NCI-H1092 (cell line): ENCODE data around the gene RAB15.

Experiments
- DNase-seq: peaks from one replicate; lab custom pipeline; 2025; lab: John Stamatoyannopoulos, UW

The RAB15 gene

DNA sequence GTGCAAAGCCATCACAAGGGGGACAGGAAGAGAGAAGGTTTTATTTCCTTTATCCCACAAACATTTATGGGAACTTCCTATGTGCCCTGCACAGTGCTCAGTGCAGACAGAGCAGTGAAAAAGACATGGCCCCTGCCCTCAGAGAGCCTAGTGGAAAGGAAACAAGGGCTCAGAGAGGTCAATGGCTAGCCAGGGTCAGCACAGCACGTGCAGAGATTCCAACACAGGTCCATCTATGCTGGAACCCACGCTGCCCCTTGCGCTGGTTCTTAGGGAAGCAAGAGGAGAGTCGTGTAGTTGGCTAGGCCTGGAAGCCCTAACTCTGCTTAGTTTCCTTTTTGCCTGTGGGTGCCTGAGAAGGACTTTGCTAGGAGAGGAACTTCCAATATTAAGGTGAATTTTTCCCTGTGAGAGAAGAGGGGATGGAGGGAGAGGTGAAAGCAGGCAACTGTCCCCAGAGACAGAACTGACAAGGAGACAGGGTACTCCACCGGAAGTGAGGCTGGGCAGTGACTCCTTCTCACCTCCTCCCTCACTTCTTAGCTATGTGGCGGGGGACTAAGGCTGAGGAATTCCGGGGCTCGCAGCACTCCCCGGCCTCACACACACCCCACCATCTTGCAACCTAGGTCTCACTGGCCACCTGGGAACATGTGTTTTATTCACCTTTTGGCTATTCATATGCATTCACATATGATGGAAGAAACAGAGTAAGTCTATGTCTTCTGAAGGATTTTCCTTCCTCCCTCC is 17.5 kb downstream of the RAB15 start:
- no peak for DNase-seq

DNA sequence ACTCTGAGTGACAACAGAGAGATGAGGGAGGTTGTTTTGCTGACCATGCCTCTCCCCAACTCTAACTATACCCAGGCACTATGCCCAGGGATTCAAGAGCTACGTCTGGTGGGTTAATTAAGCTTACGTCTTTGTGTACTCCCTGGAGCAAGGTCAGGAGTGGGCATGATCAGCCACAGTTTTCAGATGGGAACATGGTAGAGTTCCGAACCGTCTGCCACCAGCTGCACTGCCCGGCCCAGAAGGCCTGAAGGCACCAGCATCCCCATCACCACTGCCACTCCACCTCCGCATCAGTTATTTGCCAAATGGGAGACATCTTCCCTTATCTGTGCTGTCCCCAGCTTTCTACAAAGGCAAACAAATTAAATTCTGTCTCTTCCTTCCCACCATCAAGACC is 18.5 kb downstream of the RAB15 start:
- DNase-seq: no peak

DNA sequence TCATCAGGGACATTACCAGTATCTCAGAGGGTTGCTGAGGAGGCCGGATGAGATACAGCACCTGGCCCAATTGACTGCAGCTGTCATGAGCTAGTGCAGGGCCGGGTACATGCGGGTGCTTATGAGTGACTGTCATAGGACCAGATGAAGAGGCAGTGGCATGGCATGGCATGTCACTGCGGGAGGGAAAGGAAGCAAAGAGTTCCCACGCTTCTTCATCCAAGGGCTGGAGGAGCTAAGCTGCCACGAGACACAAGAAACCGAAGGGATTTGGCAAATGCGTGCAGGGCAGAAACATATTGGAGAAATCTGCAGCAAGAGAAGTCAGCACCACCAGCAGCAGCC is 18.9 kb downstream of the RAB15 start:
- no peak for DNase-seq

DNA sequence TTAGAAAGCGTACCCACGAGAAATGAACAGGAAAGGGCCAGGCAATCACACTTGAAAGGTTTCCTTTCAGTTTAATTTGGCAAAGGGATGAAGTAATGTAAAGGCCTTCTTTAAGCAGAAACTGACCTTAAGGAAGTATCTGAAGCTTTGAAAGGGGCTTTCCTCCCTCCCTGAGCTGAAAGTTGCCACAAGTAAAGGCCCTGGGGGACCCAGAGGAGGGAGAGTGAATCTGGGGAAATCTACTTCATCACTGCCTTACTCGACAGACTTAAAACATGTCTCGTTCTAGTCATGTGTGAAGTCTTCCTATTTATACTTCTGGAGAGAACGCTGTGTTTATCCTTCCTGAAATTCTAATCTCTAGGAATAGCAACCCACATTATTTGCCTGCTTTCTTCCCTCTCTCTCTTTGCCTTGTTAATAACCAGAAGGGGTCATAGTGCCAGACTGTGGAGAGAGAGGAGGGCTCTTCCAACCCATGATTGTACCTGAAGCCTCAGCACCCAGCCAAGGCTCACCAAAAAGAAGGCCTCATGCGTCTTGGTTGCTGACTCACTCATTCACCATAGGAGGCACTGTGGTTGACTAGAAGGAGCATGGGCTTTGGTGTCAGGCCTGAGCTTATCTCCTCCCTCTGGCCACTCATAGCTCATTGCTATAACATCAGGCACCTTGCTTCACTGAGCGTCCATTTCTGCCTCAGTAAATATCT is 19.4 kb downstream of the RAB15 start:
- no peak for DNase-seq

DNA sequence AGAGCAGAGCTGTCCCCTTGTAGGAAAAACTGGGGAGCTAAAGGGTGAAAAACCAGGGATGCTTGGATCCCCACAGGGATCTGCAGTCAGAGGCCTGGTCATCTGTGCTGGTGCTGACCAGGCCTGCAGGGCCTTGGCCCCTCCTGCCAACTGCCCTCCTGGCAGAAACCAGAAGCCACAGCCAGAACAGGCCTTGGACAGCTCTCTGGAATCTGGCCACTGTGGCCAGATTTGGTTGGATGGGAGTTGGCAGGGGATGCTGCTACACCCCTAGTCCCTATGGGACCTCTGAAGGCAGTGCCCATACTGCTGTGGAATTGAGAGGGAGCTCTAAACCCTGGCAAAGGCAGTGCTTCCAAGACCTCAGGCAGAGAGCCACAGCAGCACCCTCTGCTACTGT is 20.4 kb downstream of the RAB15 start:
- DNase-seq: no peak

DNA sequence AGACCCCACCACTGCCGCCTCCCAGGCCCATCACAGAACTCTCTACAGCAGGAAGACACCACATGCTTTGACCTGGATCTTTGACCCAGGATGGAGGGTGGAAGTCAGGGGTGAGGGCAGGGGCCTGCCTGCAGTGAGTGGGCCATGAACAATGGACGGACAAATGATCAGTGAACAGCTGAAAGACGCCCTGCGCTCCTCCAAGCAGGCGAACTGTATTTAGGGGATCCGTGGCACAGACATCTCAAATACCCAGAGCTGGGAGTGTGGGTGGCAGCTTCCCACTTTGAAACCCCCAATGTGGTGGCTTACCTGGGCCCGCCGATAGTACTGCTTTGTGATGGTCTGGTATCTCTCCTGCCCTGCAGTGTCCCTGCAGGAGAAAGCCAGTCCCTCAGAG is 20.8 kb downstream of the RAB15 start:
- no peak for DNase-seq

DNA sequence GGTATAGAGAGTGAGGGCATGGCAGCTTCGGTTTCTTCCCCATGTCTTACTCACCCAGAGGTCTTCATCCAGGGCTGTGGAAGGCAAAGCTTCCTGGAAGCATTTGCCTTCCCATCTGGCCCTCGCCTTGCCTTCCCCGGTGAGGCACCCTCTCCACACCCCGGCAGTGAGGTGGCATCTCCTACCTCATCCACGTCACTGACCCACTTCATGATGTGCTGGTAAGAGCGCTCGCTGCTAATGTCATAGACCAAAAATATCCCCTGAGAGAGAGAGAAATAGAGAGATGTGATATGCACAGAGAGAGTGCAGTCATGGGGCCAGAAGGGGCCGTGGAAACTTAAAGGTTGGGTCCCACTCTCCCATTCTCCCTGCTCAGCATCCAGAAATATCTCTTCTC is 21.2 kb downstream of the RAB15 start:
- no peak for DNase-seq

DNA sequence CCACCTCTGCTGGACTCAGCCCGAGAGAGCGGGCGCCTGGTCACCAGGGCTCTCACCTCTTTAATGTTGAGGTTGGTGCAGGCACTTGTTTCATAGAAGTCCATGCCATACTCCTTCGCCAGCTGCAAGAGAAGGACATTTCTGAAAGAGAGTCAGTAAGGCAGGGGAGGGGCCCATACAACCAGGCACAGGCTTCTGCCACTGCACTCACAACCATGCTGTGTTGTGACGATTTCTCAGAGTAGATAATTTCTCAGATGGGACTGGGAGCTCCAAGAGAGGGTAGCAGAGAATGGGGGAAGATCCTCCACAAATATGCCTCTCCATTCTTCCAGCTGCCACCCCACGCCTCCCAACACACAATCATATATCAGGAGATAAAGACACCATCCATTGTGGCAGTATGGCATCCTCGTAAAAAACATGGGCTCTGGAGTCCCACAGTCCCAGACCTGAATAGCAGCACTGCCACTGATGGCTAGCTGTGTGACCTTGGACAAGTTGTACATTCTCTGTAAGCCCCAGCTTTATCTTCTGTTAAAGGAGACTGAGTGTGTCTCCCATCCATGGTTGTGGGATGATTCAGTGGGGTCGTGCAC is 23.4 kb downstream of the RAB15 start:
- no peak for DNase-seq

DNA sequence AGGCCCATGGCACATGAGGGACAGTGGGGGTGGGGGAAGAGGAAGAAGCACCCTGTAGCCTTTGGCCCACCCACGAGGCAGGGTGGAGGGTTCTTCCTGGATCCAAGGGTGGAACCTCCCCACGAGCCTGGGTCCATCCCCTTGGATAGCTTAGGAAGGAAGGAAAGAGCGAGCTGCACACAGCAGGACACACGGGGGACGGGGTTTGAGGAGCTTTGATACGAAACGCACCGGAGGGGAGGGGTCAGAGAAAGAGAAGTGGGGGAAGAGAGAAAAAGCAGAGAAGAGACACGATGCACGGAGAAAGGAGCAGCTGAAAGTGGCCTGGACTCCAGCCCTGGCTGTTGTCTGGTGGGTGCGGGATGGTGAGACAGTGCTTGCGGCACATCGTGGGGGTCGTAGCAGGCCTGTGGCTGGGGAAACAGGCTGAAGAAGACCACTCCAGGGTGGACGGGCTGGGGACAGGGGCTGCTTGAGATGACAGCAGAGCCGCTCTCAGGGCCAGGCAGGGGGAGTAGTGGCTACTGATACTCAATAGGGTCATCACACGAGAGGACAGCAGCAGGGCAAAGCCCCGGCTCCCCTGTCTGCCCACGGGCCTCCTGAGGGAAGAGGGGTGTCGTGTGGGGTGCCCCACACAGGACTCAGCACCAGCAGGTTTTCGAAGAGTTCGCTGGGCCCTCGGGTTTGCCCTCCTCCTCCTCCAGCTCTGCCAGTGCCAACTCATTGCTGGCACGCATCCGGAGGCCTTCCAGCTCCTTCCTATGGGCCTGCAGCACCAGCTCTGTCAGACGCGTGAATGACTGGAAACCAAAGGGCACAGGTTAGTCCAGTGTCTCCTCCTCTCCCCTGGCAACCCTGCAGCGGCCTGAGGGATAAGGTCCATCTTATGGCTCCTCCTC is 24.2 kb downstream of the RAB15 start:
- DNase-seq: no peak

DNA sequence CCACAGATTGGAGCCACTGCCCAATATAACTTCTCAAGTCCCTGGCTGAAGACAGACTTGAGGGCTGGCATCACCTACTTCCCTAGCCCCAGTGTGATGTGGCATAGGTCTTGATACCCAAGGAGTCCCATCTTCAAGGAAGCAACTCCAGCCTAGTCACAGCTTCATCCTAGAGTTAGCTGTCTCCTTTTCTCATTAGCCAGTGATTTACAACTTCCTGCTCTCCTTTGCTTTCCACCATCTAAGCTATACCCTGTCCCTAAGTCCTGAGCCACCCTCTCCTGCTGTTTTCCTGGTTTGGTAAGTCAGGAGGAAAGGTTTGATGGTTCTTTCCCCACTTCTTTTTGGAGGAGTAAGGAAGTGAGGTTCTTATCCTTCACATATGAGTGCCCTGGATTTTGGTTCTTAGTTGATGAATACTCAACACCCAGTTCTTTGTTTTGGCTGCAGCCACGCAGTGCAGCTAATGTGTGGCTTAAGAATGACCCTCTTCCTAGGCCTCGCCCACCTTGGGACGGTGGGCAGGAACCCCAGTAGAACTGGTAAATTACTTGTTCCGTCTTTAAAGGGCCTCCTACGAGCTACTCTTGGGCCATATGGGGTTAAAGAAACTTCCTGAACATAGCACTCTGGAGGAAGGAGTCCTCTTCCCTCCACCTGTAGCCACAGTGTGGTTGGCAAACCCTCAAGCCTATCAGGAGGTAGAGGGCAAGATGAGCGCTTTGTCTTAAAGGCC is 25.7 kb downstream of the RAB15 start:
- DNase-seq: no peak

DNA sequence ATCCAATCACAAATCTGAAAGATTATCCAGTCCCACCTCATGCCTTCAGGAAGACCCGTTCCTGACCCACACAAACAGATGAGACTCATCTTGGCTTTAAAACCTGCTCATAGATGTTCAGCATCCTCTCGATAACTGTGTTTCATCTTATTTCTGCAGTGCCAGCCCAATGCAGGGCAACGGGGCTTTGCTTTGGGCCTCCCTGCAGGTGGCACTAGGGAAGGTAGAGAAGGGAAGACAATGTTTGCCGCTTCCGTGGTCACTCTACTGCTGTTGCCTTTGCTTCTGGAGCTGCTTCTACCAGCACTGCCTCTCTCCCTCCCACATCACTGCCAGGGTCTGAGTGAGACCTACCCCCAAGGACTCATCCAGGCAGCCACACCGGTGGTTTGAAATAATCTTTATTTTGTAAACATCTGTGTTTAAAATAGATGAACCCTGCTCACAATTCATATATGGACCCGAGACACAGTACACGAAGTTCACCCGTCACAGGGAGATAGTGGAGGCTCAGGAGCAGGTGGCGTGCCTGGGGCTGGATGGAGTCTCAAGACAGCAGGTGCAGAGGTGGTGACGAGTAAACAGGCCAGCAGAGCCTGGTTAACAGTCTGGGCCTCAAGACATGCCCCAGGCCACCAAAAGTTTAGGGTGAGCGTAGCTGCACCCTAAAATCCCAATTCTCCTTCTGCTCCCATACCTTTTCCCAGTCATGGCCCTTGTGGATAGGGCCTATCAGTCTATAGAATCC is 26.5 kb downstream of the RAB15 start:
- DNase-seq: no peak

DNA sequence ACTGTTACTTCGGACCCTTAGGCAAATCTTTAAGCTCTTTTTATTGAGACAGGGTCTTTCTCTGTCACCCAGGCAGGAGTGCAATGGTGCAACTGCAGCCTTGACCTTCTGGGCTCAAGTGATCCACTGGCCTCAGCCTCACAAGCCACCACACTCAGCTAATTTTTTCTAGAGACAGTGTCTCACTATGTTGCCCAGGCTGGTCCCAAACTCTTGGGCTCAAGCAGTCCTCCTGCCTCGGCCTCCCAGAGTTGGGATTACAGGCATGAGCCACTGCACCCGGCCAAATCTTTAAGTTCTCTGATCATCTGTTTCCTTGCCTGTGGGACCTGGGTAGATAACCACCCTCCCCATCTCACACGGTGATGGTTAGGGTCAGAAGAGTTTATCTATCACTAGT is 27.3 kb downstream of the RAB15 start:
- DNase-seq: no peak

DNA sequence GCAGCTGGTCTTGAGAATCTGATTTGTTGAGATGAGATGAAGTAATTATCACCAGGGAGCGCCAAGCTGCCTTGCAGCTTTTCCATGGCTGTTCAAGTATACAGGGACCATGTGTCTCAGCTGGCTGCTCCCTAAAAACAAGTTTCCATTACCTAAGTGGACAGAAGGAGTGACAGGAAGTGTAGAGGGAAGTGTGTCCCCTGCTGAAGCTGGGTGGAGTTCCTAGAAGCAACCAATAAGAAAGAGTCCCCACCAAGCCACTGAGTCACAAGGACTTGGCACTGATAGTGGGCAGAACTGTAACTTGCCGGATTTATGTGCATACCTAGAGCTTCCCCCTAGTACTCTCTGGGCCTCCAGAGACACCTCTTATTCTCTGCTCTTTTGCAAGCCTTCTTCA is 28.1 kb downstream of the RAB15 start:
- DNase-seq: no peak

DNA sequence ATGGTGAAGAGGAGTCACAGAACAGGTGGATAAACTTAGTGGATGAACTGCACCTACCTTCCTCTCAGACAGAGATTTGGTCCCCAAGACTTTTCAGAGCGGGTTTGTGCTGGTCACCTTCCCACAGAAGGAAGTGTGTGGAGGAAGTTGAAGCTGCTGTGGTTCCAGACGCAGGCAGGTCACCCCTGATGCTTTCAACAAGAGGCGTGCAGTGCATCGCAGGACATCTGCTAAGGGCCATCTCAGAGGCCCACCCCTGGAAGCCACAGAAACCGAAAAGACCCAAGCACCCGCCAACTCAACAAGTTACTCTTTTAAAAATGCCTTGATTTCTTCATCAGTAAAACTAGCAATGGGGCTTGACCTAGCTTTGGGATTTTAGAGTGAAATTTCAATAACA is 28.6 kb downstream of the RAB15 start:
- no peak for DNase-seq

DNA sequence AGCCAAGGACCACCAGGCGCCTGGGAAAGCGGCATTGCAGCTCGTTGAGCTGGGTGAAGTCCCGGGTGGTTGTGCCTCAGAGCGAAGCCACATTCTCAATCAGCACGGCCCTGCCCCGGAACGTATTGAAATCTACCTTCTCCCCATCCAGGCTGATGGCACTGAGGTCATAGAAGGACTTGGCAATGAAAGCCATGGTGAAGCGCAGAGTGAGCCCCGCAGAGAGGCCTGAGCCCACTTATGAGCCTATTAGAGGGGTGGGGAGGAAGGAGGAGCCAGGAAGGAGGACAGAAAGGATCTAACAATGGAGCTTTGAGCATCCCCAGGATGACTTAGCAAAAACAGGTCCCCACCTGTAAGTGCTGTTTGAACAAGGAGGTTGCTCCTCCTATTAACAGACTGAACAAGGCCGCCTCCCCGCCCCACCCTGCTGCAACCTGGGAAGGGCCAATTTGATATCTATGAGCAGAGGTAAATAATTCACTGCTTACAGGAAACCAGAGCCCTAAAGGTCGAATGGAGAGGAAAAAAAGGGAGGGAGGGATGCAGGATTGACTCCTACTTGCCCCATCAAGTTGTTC is 29.5 kb downstream of the RAB15 start, which contains the start of gene GPX2:
Gene GPX2 (minus strand): TSS at position 215 of the 581 bp plus-strand sequence. CDS start 19 bp downstream, at position 196.
- DNase-seq: no peak

DNA sequence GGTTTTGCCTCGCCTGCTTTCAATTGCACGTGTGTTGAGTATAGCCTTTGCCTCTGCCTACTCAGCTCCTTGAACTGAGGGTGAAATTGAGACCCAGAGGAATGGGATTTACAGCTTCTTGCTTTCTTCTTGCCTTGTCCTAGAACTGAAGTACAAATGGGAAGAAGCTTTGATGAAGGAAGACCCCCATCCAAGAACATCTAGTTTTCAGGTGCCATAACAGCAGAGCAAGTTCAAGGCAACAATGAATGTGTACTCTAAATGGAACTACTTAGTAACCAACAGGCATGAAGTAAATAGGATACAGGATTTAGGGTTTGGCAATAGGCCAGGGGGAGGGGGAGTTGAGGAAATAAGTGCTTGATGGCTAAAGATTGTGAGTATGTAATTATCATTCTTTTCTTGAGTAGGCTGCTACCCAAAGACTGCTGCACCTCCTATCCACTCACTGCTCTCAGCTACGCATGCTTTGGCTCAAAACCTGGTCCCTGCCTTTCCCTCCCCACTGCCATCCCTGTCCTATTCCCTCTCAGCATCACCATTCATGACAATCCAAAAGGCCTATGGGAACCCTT is 31.7 kb downstream of the RAB15 start:
- DNase-seq: no peak

DNA sequence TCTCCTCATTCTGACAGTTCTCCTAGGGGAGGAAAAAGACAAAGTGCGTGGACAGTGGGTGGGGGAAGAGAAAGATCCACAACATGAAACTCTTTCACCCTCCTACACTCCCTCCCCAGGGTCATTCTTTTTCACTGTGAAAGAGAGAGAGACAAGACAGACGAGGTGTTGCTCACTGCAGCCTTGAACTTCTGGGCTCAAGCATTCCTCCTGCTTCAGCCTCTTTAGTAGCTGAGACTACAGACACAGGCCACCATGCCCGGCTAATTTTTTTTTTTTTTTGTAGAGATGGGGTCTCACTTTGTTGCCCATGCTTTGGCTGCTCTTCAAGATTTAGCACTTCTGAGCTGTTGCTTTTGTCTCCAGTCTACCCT is 32.3 kb downstream of the RAB15 start:
- DNase-seq: no peak

DNA sequence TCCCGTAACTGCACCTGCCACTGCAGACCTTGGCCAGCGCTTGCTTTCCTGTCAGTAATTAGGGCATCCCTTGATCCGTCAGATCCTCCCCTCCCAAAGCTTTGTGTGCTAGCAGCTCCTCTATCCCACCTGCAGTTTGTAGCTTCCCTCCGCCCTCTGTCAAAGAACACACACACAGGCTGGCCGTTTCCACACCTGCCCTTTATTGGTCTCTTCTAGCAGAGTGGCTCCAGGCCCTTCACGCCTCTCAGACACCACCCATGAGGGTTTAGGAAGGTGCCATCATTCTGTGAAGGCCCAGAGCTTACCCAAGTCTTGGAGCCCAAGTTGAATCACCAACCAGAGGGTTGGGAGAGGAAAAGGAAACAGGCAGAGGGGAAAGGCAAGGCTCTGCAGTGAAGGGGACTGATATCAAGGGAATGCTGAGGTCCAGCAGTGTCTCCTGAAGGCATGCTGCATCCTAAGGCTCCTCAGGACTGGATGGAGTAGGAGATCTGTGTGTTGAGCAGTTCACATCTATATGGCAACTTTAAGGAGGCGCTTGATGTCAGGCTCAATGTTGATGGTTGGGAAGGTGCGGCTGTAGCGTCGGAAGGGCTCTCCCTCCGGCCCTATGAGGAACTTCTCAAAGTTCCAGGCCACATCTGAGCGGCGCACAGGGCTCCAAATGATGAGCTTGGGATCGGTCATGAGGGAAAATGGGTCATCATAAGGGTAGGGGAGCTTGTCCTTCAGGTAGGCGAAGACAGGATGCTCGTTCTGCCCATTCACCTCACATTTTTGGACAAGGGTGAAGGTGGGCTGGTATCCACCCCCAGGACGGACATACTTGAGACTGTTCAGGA is 32.9 kb downstream of the RAB15 start:
- DNase-seq: no peak

DNA sequence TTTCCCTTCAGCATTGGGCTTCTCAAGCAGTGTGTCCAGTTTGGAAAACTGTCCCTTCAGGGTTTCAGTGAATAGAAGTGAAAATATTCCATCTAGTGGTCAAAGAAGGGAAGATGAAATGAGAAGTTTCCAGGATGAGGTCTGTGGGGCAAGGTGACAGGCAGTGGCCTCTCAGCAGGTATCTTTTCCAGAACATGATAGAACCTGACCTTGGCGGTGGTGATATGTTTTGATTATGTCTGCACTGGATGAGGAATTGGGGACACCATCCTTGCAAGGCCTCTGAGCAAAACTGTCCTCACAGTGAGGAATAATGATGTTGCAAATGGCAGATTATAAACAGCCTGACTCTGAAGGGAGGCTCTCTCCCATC is 34.3 kb downstream of the RAB15 start:
- no peak for DNase-seq
